OCI-LY1 (cell line): Measurements from ENCODE around the gene ANTXR1.

Experiments
- H2AFZ ChIP-seq: fragments of 200-600 bp; sonication (generic), shearing (Covaris generic); 2 replicates; pipeline ENCODE4 v1.6.0; 2014; ENCODE audit warnings: antibody characterized with exemption, mild to moderate bottlenecking, low read length
- H3F3A ChIP-seq: fragments of 200-600 bp; sonication (generic), shearing (Covaris generic); 2 replicates; pipeline ENCODE4 v1.6.0; 2014; ENCODE audit warnings: mild to moderate bottlenecking, antibody characterized with exemption, low read length, moderate library complexity; ENCODE audit not compliant: insufficient read depth
- H3K27ac ChIP-seq: fragments of 200-600 bp; sonication (generic); 2 replicates; pipeline ENCODE4 v1.5.1; 2014; ENCODE audit warnings: low read length, mixed run types, mild to moderate bottlenecking, low read depth; ENCODE audit not compliant: poor library complexity, severe bottlenecking
- H3K27me3 ChIP-seq: fragments of 200-600 bp; sonication (generic); 2 replicates; pipeline ENCODE4 v1.6.0; 2014; ENCODE audit warnings: antibody characterized with exemption, mild to moderate bottlenecking, low read length, moderate library complexity; ENCODE audit not compliant: insufficient read depth
- H3K36me3 ChIP-seq: fragments of 200-600 bp; sonication (generic); 2 replicates; pipeline ENCODE4 v1.6.1; 2014; ENCODE audit warnings: mild to moderate bottlenecking, antibody characterized with exemption, low read length, moderate library complexity, mixed read lengths; ENCODE audit not compliant: insufficient read depth
- H3K4me1 ChIP-seq: fragments of 200-600 bp; sonication (generic); 2 replicates; pipeline ENCODE4 v1.5.1; 2014; ENCODE audit warnings: mild to moderate bottlenecking, low read length, moderate library complexity; ENCODE audit not compliant: insufficient read depth, severe bottlenecking
- H3K4me2 ChIP-seq: fragments of 200-600 bp; sonication (generic), shearing (Covaris generic); 2 replicates; pipeline ENCODE4 v1.6.1; 2014; ENCODE audit warnings: low read length
- H3K4me3 ChIP-seq: fragments of 200-600 bp; sonication (generic); 2 replicates; pipeline ENCODE4 v1.5.1; 2014; ENCODE audit warnings: low read length, low read depth, mild to moderate bottlenecking, mixed read lengths; ENCODE audit not compliant: poor library complexity, severe bottlenecking
- H3K79me2 ChIP-seq: fragments of 200-600 bp; shearing (Covaris generic); 2 replicates; pipeline ENCODE4 v1.6.1; 2016; ENCODE audit warnings: mixed run types, low read length, mixed read lengths; ENCODE audit not compliant: insufficient read depth
- H3K9ac ChIP-seq: fragments of 200-600 bp; sonication (generic), shearing (Covaris generic); 2 replicates; pipeline ENCODE4 v1.6.1; 2014; ENCODE audit warnings: mild to moderate bottlenecking, low read length, mixed read lengths
- H3K9me2 ChIP-seq: fragments of 200-600 bp; sonication (generic), shearing (Covaris generic); 2 replicates; pipeline ENCODE4 v1.6.1; 2014; ENCODE audit warnings: low read depth, mild to moderate bottlenecking, low read length, mixed read lengths
- H3K9me3 ChIP-seq: fragments of 200-600 bp; shearing (Covaris generic); 2 replicates; pipeline ENCODE4 v1.6.1; 2014; ENCODE audit warnings: low read length, mixed read lengths
- H4K20me1 ChIP-seq: fragments of 200-600 bp; sonication (generic), shearing (Covaris generic); 2 replicates; pipeline ENCODE4 v1.6.0; 2016; ENCODE audit warnings: mild to moderate bottlenecking, low read length; ENCODE audit not compliant: insufficient read depth
- EZH2 ChIP-seq: fragments of 200-600 bp; sonication (generic), shearing (Covaris generic); IDR thresholded peaks from 2 replicates; pipeline ENCODE4 v1.8.0; 2017; ENCODE audit warnings: borderline replicate concordance, mixed run types, mild to moderate bottlenecking, antibody characterized with exemption, low read length, moderate library complexity, mixed read lengths
- TF ChIP-seq, protein P1 (sequence below): fragments of 200-600 bp; sonication (generic), shearing (Covaris generic); IDR thresholded peaks from 2 replicates; pipeline ENCODE4 v1.5.1; 2017; ENCODE audit warnings: mild to moderate bottlenecking, antibody characterized with exemption, low read length, moderate library complexity, mixed read lengths

ANTXR1 gene

DNA sequence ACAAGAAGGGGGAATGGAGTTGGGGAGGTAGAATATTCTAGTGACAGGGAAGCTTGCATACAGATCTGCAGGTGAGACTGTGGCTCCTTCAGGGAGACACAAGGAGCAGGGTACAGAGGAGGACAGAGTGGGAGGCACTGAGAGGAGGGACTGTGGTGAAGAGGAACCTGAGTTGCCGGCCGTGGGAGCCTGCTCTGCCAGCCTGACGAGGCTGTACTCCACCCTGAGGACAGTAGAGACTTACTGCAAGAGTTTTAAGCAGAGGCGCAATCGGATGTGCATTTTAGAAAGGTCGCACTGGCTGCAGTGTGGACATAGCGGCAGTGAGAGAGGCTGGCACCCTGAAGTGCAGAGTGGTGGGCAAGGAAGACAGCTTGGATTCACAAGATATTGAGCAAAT is 188.3 kb downstream of the ANTXR1 start:
- Histone ChIP-seq H3K4me1 (no peaks in the 10 kb centered on the region), H3K79me2 (no peaks in the 10 kb centered on the region), H3K9me2 (no peaks in the 10 kb centered on the region), H3K27ac (no peak overlapping the region), H3K36me3 (no peaks in the 10 kb centered on the region), H3K9me3 (no peaks in the 10 kb centered on the region), H3K9ac (no peak overlapping the region), H4K20me1 (no peaks in the 10 kb centered on the region), H3K27me3 (no peaks in the 10 kb centered on the region), H3K4me3 (no peak overlapping the region), H3F3A (no peaks in the 10 kb centered on the region), H2AFZ (no peak overlapping the region), H3K4me2 (no peak overlapping the region)
- TF ChIP-seq EZH2: no peak
- TF ChIP-seq, protein P1, sequence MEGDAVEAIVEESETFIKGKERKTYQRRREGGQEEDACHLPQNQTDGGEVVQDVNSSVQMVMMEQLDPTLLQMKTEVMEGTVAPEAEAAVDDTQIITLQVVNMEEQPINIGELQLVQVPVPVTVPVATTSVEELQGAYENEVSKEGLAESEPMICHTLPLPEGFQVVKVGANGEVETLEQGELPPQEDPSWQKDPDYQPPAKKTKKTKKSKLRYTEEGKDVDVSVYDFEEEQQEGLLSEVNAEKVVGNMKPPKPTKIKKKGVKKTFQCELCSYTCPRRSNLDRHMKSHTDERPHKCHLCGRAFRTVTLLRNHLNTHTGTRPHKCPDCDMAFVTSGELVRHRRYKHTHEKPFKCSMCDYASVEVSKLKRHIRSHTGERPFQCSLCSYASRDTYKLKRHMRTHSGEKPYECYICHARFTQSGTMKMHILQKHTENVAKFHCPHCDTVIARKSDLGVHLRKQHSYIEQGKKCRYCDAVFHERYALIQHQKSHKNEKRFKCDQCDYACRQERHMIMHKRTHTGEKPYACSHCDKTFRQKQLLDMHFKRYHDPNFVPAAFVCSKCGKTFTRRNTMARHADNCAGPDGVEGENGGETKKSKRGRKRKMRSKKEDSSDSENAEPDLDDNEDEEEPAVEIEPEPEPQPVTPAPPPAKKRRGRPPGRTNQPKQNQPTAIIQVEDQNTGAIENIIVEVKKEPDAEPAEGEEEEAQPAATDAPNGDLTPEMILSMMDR: no peak

DNA sequence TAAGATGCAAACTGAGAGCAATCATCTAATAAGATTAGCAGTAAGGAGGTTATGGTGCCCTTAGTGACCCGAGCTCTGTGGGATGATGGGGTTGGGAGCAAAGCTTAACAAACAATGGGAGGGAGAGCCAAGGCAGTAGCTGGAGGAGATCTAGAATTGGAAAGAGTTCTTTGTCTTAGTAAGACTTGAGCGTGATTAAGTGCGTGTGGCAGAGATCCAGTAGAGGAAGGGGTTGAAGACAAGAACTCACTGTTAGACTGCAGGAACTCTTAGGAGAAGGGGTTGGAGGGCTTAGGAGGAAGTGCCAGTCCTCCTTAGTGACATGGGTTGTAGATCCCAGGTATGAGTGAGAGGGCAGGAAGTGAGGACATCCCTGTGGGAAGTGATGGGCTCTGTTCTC is 189.3 kb downstream of the ANTXR1 start:
- Histone ChIP-seq H2AFZ (no peak overlapping the region), H3K9me3 (no peaks in the 10 kb centered on the region), H3K4me2 (no peak overlapping the region), H3K27me3 (no peaks in the 10 kb centered on the region), H3K27ac (no peak overlapping the region), H3K4me1 (no peaks in the 10 kb centered on the region), H3K79me2 (no peaks in the 10 kb centered on the region), H3K9ac (no peak overlapping the region), H3K9me2 (no peaks in the 10 kb centered on the region), H3K36me3 (no peaks in the 10 kb centered on the region), H3F3A (no peaks in the 10 kb centered on the region), H3K4me3 (no peak overlapping the region), H4K20me1 (no peaks in the 10 kb centered on the region)
- TF ChIP-seq, protein P1: no peak
- TF ChIP-seq EZH2: no peak

DNA sequence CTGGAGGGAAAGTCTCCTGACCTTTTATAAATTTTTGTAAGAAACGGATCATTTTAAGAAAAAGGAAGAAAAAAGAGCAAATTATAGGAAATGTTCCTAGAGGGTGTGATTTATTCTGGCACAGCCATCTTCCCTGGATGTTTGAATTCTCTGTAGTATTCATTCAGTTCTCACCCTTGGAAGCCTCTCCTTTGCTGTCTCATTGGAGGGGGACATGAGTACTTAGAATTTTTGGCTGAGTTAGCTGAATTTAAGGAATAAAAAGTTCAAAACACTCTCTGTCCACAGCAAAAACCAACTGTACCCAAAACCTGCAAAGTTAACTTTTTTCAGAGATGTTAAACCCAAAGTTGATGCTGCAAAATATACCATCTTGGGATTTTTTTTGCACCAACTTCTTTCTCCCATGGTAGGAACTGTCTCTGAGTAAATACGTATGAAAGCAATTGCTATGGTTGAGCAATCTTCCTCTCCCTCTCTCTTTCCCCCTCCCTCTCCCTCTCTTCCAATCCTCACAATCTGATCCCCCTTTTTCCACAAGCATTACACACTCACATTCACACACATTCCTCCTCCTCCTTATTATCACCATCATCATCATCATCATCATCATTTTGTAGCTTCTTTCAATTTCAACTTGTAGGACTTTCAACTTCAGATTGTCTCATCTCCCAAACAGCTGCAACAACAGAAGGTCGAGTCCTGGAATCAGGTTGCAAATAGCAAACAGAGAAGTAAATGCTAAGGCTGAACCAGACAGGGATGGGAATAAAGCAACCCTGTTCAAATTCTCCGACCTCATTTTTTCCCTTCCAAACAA is 190.4 kb downstream of the ANTXR1 start:
- no peak overlapping the region for H3K4me3 ChIP-seq
- no peaks in the 10 kb centered on the region for H3K9me2 ChIP-seq
- no peak for TF ChIP-seq EZH2
- TF ChIP-seq, protein P1: no peak
- H3K9ac ChIP-seq: no peak overlapping the region
- no peak overlapping the region for H3K27ac ChIP-seq
- no peaks in the 10 kb centered on the region for H3K4me1 ChIP-seq
- H3K36me3 ChIP-seq: no peaks in the 10 kb centered on the region; the same call in 1 of the 2 replicates
- H2AFZ ChIP-seq: no peak overlapping the region
- H4K20me1 ChIP-seq: no peaks in the 10 kb centered on the region
- H3K79me2 ChIP-seq: no peaks in the 10 kb centered on the region
- no peaks in the 10 kb centered on the region for H3K9me3 ChIP-seq
- no peaks in the 10 kb centered on the region for H3K27me3 ChIP-seq
- H3K4me2 ChIP-seq: no peak overlapping the region
- no peaks in the 10 kb centered on the region for H3F3A ChIP-seq
